Stimulated activated CD4-positive, alpha-beta T cell treated with anti-CD3 and anti-CD28 coated beads, Interleukin-2, amount 100 ng/mL, for 4 hours (primary cell): ENCODE measurements around the gene UBE2J2.

Experiments used
- DNase-seq: peaks from one replicate; pipeline ENCODE4 v3.0.0-alpha.2; 2020; ENCODE audit warnings: low read depth

Gene UBE2J2

DNA sequence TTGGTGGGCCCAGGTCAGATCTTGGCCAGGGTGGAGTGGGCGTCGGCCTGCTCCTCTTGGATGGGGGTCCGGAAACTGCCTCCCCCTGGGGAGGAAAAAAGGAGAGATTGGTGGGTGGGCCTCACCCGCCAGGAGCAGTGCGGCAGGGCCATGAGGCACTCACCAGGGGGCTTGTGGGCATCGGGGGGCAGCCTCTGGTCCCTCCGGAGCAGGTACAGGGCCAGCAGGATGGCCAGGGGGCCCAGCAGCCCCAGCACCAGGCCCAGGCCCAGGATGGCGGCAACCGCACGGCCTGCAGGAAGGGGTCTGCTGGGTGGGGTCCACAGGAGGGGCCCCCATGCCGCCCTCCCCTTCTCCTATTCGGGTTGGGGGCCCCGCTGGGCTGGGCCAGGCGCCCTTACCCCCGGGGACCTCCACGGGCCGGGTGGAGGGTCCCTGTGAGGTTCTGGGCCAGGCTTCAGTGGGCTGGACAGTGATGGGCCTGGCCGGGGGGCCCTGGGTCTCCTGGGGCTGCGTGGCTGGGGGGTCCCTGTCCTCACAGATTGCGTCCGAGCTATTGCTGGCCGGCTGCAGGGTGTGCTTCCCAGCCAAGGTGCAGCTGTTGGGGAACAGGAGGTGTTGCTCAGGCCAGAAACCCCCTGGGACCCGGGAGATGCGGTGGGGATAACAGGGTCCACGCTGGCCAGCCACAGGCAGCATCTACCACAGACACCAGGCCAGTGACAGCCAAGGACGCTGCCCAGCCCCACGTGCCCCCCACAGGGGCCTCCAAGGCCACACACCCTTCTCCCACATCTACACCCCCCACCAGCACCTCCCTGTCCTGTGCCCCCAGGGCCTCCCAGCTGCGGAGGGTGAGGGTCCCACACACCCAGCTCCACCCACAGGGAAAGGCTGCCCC is 61.9 kb downstream of the UBE2J2 start:
- no peak for DNase-seq

DNA sequence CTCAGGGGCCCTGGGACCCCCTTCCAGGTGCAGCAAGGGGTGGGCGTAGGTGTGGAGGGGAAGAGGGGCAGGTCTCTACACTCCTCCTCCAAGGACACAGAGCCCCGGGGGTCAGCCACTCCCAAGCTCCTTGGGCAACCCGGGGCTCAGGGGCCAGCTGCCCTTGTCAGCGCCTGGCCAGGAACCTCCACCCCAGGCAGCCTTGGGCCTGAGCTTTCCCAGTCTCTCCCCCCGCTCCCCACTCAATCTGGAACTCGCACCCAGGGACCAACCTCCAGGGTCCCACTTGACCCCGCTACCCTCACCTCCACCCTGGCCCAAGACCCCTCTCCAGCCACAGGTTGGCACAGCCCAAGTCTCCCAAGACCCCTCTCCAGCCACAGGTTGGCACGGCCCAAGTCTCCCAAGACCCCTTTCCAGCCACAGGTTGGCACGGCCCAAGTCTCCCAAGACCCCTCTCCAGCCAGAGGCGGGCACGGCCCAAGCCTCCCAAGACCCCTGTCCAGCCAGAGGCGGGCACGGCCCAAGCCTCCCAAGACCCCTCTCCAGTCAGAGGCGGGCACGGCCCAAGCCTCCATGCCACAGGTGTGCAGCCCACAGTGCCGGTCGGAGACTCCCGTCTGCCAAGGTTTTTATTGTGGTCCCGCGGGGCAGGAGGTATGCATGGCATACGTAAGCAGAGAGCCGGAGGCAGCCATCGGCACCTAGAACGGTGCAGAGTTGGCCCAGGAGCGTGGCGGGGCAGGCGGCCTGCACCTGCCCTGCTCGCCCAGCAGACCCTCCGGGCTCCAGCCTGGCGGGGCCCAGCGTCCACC is 62.7 kb downstream of the UBE2J2 start:
- no peak for DNase-seq

DNA sequence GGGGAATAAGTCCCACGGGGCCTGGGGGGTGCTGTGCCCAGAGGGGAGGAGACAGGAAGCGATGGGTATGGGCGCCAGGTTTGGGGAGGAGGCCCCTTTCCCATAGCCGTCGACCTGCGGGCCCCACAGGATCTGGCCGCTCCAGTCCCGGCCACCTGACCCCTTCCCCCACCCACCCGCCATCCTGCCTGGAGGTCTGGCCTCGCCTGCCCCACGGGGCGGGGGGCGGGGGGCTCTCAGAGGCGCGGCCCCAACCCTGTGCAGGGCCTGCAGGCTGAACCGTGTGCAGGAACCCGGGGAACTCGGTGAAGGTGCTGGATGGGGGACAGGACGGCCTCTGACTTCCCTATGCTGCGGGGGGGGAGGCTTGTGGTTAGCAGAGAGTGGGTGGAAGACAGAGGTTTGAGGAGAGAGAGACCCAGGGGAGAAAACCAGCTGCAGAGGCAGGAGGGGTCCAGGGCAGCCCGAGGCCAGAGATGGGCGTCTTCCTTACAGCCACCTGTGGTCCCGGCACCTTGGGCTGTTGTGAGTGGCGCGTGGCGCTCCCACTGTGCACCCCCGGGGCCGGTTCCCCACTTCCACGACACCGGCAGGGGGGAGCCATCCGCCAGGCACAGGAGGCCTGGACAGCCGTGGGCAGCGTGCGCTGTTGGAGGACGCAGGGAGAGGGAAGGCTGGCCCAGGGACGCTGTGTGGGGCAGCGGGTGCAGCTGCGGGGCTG is 64.8 kb downstream of the UBE2J2 start:
- peak; percentile 55 for DNase-seq

DNA sequence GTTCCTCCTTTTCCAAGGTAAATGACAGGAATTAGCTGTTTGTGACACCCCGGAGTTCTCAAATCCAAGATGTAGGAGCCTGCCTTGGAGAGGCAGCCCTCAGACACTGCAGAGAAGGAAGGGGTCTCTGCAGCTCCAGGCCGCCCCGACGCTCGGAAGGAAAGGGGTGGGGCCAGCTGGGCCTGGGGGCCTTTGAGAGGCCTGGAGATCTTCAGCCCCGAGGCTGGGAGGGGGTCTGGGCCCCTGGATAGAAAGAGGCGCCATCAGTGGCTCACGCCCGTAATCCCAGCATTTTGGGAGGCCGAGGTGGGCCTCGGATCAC is 66.1 kb downstream of the UBE2J2 start:
- no peak for DNase-seq

DNA sequence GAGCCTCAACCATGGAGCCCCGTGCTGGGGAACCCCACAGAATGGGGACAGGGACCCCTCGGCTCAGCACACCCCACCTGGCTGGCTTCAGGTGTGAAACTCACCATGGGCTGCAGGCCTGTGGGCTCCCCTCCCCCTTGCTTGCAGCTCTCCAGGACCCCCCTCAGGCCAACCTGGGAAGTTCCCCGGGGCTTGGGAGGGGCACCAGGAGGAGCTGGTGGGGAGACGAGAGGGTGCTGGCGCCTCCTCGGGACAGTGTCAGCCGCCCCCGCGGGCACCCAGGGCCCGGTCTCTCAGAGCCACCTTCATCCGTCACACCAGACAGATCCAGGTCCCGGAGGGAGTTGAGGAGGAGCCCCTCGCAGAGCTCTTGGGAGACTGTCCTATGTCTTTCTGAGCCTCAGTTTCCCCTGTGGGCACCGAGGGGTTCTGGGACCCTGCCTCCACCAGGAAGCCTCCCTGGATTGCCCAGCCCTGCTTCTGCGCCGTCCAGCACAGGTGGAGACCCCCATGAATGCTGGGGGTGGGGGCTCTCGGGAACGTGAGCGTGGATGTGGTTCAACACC is 66.6 kb downstream of the UBE2J2 start:
- DNase-seq, result no peak

DNA sequence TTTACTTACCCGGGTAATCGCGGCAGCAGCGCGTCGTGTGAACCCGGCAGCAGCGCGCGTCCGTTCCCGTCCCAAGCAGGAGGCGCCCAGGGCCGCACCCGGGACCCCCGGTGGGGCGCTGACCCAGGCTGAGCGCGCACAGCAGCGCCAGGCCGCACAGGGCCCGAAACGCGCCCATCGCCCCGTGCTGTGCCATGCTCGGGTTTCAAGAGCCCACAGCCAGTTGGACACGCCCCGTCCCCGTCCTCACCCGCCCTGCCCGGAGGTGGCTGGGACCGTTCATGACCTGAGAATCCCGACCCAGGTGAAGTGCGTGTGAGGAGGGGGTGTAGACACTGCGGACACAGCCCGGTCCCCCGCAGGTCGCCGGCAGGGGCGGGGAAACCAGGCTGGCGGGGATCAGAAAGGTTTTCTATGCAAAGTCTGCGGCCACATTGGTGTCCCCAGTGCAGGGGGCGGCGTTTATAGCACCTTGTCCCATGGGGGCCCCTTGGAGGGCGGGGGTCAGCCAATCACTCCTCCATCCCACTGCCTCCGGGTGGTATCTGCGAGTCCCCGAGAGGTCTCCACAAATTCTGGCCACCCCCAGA is 67.2 kb downstream of the UBE2J2 start, which contains the start of gene TNFRSF18:
TSS of gene TNFRSF18 (minus strand) at position 217 of the 590 bp plus-strand sequence. CDS start at position 196, 21 bp downstream.
- no peak for DNase-seq

DNA sequence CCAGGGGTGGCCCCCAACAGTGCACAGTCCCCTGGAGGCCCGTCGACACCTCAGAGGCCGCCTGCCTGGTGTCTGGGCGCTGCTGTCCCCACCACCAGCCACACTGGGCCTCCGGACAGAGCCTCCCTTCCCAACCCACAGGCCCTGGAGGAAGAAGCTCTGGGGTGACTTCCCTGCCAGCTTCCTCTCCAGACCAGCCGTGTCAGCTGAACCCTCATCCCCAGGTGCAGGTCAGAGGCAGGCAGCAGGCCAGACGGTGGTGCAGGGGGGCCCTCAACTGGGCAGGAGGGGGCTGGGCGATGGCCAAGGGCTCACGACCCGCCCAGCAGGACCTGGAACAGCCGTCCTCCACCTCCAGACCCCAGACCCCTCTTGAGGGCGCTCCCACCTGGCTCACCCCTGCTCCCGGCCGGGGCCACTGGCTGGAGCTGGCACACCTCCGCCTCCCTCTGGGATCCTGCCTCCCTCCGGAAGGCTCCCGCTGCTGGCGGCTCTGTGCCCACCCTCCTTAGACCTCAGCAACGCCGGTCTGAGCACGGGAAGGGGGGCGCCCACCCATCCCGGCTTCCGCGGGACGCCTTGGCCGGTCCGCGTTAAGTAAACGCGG is 67.8 kb downstream of the UBE2J2 start:
- no peak for DNase-seq

DNA sequence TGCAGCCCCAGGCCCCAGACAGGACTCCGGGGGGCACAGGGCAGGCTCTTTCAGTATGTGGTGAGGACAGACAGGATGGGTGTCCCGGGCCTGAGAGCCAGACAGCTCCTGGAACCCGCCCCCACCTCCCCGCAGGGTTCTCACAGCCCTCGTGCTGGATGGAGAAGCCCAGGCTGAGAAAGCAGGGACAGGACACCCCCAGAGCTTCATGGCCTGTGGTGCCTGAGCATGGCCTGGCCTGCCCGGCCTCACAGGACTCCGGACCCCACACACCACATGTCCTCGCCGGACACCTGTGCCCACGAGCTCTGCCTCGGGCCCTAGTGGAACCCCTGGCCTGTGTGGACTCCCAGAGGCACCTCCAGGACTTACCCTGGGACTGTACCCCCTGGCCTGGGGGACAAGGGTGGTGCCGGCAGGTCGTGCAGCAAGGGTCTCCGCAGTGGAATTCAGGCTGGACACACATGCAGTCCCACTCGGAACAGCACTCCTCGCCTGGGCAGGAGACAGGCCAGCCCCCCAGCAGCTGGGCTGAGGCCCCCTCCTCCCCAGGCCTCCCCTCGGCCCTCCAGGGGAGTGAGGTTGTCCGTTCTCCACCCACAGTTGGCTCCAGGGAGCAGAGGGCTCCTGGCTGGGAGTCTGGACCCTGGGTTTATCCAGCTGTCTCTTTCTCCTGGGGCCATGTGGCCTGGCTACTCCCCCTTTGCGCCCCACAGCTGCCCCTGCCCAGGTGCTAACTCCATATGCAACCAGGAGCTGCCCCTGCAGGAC is 68.5 kb downstream of the UBE2J2 start:
- DNase-seq, result no peak

DNA sequence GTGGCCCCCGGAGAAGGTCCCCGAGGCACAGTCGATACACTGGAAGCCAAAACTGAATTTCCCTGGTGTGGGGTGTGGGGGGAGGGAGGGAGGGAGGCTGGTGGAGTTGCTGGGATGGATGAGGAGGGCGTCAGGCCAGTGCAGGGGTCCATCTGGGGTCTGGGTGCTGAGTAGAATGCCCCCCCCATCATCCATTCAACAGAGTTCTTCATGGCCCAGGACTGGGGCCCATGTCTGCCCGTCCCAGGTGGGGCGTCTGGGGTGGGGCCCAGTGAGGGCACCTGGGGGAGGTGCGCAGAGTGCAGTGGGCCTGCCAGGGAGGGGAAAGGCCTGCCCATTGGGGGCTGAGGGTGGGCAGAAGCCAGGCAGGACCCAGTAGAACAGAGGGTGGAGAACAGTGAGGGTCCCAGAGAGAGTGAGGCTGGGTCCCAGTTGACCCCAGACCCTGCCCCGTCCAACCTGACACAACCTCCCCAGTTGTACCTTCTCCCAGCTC is 69.2 kb downstream of the UBE2J2 start:
- no peak for DNase-seq
